Peyer's patch (tissue), 4 donors: Measurements from ENCODE around the gene CD52. TPM values are rescaled to one million over a fixed set of nuclear protein-coding genes. Genes with fewer than 3 reads are reported as not detected.

Experiments
- DNase-seq, 3 donors: peaks; one replicate each; pipeline ENCODE4 v3.0.0-alpha.2; 2017 to 2019
- H3K27ac ChIP-seq, 4 donors: fragments of 200-600 bp; sonication (generic); one replicate each; pipeline ENCODE4 v1.5.1; 2016 to 2019
- H3K27me3 ChIP-seq, 2 donors: fragments of 200-600 bp; sonication (generic); one replicate each; pipeline ENCODE4 v1.5.1; 2019
- H3K36me3 ChIP-seq, 3 donors: fragments of 200-600 bp; sonication (generic); one replicate each; pipeline ENCODE4 v1.5.1; 2016 to 2019
- H3K4me1 ChIP-seq, 4 donors: fragments of 200-600 bp; sonication (generic); one replicate each; pipeline ENCODE4 v1.5.1; 2016 to 2019
- H3K4me3 ChIP-seq, 4 donors: fragments of 200-600 bp; sonication (generic); 1 replicate in 3 of 4; 2 replicates in 1 of 4; pipeline ENCODE4 v1.5.1; 2016 to 2019; ENCODE audit warnings: mild to moderate bottlenecking in 1 of 4
- H3K9me3 ChIP-seq, 4 donors: fragments of 200-600 bp; sonication (generic); one replicate each; pipeline ENCODE4 v1.5.1; 2016 to 2019; ENCODE audit warnings: mild to moderate bottlenecking in 1 of 4
- CTCF ChIP-seq, 6 experiments: fragments of 450-650 bp in 4 of 6; fragments of 200-600 bp in 2 of 6; sonication (generic) in 1 of 6; IDR thresholded peaks; one replicate each; pipeline ENCODE4 v1.5.1; 2017 to 2019; ENCODE audit warnings: antibody characterized with exemption in 6 of 6, mild to moderate bottlenecking in 3 of 6, moderate library complexity in 1 of 6
- POLR2A ChIP-seq, 2 donors: fragments of 450-650 bp; IDR thresholded peaks; one replicate each; pipeline ENCODE4 v1.5.1; 2017; ENCODE audit warnings: antibody characterized with exemption in 2 of 2, mild to moderate bottlenecking in 2 of 2, moderate library complexity in 2 of 2
- total RNA-seq, 4 donors: library from RNA; depleted of rRNA; stranded (reverse); fragments of >200 nt; gene quantifications; one replicate each; pipeline ENCODE4 v1.1.0, GENCODE V29; 2016

Gene CD52
- total RNA-seq, 4 donors from 2014 or later = 4.7 to 135 (median 13.6) TPM

GRCh38 chr1:26337206-26337535 is 19.4 kb downstream of the CD52 start:
- no peak for TF ChIP-seq CTCF (IDR thresholded peaks at IDR 0.05)
- no peak for TF ChIP-seq POLR2A (IDR thresholded peaks at IDR 0.05)

GRCh38 chr1:26337625-26338024 is 19.9 kb downstream of the CD52 start:
- Histone ChIP-seq H3K27ac (no peak overlapping the region), H3K36me3 (no peaks in the 10 kb centered on the region), H3K4me3 (no peak overlapping the region), H3K27me3 (no peaks in the 10 kb centered on the region), H3K4me1 (peaks cover 0 to 17% (median 3%) of the 10 kb centered on the region in 4 donors), H3K9me3 (no peaks in the 10 kb centered on the region)
- TF ChIP-seq CTCF (IDR thresholded peaks at IDR 0.05) = no peak
- TF ChIP-seq POLR2A (IDR thresholded peaks at IDR 0.05) = no peak
- no peak for DNase-seq

More at GRCh38 chr1:26337206-26337535, 19.4 kb downstream of the CD52 start:
- DNase-seq = no peak
- Histone ChIP-seq H3K4me3 (no peak overlapping the region), H3K4me1 (peaks cover 0 to 17% (median 3%) of the 10 kb centered on the region in 4 donors), H3K27ac (peak overlapping the region in 2 of 4 donors; percentile 53 to 60), H3K27me3 (no peaks in the 10 kb centered on the region), H3K9me3 (no peaks in the 10 kb centered on the region), H3K36me3 (no peaks in the 10 kb centered on the region)

DNA sequence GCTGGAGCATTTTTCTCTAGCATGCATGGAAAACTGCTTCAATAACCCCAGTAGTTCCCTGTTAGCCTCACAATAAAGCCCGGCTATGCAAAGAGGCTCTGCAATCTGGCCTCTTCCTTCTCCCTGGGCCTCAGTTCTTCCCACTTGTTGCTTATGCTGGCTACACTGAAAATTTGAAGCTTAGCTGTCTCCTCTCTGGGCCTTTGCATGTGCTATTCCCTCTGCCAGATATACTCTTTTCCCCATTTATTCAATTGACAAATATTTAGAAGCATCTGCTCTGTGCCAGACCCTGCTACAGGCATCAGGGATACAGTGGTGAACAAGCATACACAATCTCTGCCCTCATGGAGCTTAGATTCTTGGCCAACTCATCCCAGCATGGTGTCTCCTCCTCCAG is 20.9 kb downstream of the CD52 start:
- Histone ChIP-seq H3K9me3 (no peaks in the 10 kb centered on the region), H3K27ac (no peak overlapping the region), H3K27me3 (no peaks in the 10 kb centered on the region), H3K4me1 (peaks cover 0 to 17% (median 3%) of the 10 kb centered on the region in 4 donors), H3K36me3 (no peaks in the 10 kb centered on the region), H3K4me3 (no peak overlapping the region)
- DNase-seq = no peak
- no peak for TF ChIP-seq CTCF (IDR thresholded peaks at IDR 0.05)
- no peak for TF ChIP-seq POLR2A (IDR thresholded peaks at IDR 0.05)

GRCh38 chr1:26340047-26340481 is 22.3 kb downstream of the CD52 start:
- TF ChIP-seq CTCF (IDR thresholded peaks at IDR 0.05) = no peak
- TF ChIP-seq POLR2A (IDR thresholded peaks at IDR 0.05) = no peak

GRCh38 chr1:26344147-26344920 is 26.6 kb downstream of the CD52 start:
- H3K36me3 ChIP-seq = no peaks in the 10 kb centered on the region
- H3K27me3 ChIP-seq = no peaks in the 10 kb centered on the region
- TF ChIP-seq CTCF (IDR thresholded peaks at IDR 0.05) = no peak
- no peak for TF ChIP-seq POLR2A (IDR thresholded peaks at IDR 0.05)
- no peak for DNase-seq
- no peaks in the 10 kb centered on the region for H3K4me1 ChIP-seq
- H3K4me3 ChIP-seq = no peak overlapping the region
- no peak overlapping the region for H3K27ac ChIP-seq
- no peaks in the 10 kb centered on the region for H3K9me3 ChIP-seq

More at GRCh38 chr1:26340047-26340481, 22.3 kb downstream of the CD52 start:
- Histone ChIP-seq H3K4me3 (no peak overlapping the region), H3K36me3 (no peaks in the 10 kb centered on the region), H3K27ac (no peak overlapping the region), H3K27me3 (no peaks in the 10 kb centered on the region), H3K9me3 (no peaks in the 10 kb centered on the region), H3K4me1 (peaks cover 0 to 17% (median 3%) of the 10 kb centered on the region in 4 donors)
- DNase-seq = no peak
